Measurements from ENCODE around the gene SMARCB1. TPM values are rescaled to one million over a fixed set of nuclear protein-coding genes. Genes with fewer than 3 reads are reported as not detected.

The SMARCB1 gene
- total RNA-seq, 1 experiment from 2014 or later = 136 TPM

DNA sequence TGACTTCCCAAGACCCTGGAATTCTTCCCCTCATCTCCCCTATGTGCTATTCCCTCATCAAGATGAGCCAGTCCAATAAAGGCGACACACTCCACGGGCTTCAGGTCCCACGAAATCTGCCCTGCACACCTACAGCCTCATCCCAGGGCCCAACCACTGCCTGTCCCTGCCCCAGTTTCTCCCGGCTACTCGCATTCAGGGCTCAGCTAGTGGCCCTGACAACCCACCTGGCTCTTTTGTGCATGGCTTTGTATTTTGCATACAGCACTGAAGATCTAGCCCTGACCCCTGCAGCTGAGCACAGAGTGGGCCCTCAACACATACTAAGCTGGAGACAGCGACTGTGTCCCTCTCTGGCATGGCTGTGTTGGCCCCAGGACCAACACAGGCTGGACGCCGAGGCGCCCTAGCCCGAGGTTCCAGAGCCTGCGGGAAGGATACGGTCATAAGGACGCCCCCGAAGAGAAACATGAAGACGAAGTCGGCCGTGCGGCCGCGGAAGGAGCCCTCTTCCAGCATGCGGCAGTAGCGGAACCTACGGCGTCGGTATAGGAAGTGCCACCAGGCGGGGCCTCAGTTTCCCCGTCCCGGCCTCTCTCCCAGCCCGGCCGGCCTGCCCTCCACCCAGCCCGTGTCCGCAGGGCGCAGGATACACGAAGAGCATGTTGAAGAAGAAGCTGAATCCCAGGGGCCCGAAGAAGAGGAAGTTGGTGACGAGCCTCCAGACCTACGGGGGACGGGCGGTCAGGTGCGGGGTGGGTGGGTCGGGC, 51.3 kb downstream of the SMARCB1 start:
- Histone ChIP-seq H3K9ac (ENCODE audit: extremely low read depth, insufficient read length, low read length) (no peak overlapping the region), H2BK5ac (ENCODE audit: insufficient read length, low read length) (no peak overlapping the region), H4K91ac (ENCODE audit: insufficient read length, low read depth, low read length) (no peak overlapping the region), H3K23ac (ENCODE audit: insufficient read length, low read depth, low read length) (no peak overlapping the region), H4K20me1 (ENCODE audit: control insufficient read depth, insufficient read depth, insufficient read length) (no peaks in the 10 kb centered on the region), H3K23me2 (ENCODE audit: insufficient read length, low read depth, low read length, poor library complexity, severe bottlenecking) (peaks cover 6% of the 10 kb centered on the region), H3K56ac (ENCODE audit: insufficient read length, low read depth, low read length) (no peak overlapping the region), H3K27ac (ENCODE audit: insufficient read length, low read depth, low read length) (no peak overlapping the region), H3K79me2 (ENCODE audit: insufficient read depth, low read length) (no peaks in the 10 kb centered on the region), H2AK5ac (ENCODE audit: insufficient read length, low read length) (no peak overlapping the region), H3K18ac (ENCODE audit: insufficient read length, low read depth, low read length) (no peak overlapping the region), H2BK15ac (ENCODE audit: low read depth, low read length) (no peak overlapping the region), H3K27me3 (ENCODE audit: insufficient read depth, low read length) (no peaks in the 10 kb centered on the region; the same call in 1 of the 2 replicates), H3K79me1 (ENCODE audit: insufficient read depth, low read depth, low read length, poor library complexity, severe bottlenecking) (no peaks in the 10 kb centered on the region), H2BK120ac (ENCODE audit: low read depth, low read length, poor library complexity, severe bottlenecking) (no peak overlapping the region), H4K5ac (ENCODE audit: insufficient read length, low read depth, low read length) (no peak overlapping the region), H2BK20ac (ENCODE audit: low read depth, low read length, poor library complexity, severe bottlenecking) (no peak overlapping the region), H3K14ac (ENCODE audit: insufficient read depth, low read length) (no peak overlapping the region), H3K4me2 (ENCODE audit: insufficient read depth, insufficient read length, low read length) (peak overlapping the region; percentile 35), H4K8ac (replicated peaks; ENCODE audit: insufficient read length, low read depth, low read length) (no peak overlapping the region), H2AFZ (ENCODE audit: low read length) (no peak overlapping the region), H3K4ac (ENCODE audit: low read depth, low read length) (no peak overlapping the region), H3K9me3 (ENCODE audit: control insufficient read depth, low read depth, low read length) (no peaks in the 10 kb centered on the region), H3T11ph (ENCODE audit: low read length) (no peak overlapping the region), H2BK12ac (ENCODE audit: insufficient read length, low read depth, low read length) (no peak overlapping the region), H3K4me1 (ENCODE audit: insufficient read depth, low read length) (no peaks in the 10 kb centered on the region; the same call in 1 of the 2 replicates)
- no CpG with 5 or more reads among the region's 41 CpGs for WGBS (ENCODE audit: extremely low coverage, insufficient read length, low lambda C conversion rate)
- peaks cover 30% of the 10 kb centered on the region for H3K27me3 Mint-ChIP-seq (ENCODE audit: low read depth)
- H3K4me1 Mint-ChIP-seq = peaks cover 24 to 33% of the 10 kb centered on the region in 2 experiments
- TF ChIP-seq, protein P1, sequence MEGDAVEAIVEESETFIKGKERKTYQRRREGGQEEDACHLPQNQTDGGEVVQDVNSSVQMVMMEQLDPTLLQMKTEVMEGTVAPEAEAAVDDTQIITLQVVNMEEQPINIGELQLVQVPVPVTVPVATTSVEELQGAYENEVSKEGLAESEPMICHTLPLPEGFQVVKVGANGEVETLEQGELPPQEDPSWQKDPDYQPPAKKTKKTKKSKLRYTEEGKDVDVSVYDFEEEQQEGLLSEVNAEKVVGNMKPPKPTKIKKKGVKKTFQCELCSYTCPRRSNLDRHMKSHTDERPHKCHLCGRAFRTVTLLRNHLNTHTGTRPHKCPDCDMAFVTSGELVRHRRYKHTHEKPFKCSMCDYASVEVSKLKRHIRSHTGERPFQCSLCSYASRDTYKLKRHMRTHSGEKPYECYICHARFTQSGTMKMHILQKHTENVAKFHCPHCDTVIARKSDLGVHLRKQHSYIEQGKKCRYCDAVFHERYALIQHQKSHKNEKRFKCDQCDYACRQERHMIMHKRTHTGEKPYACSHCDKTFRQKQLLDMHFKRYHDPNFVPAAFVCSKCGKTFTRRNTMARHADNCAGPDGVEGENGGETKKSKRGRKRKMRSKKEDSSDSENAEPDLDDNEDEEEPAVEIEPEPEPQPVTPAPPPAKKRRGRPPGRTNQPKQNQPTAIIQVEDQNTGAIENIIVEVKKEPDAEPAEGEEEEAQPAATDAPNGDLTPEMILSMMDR (conservative IDR thresholded peaks at IDR 0.05) = no peak
- H3K9me3 Mint-ChIP-seq = peaks cover 0 to 3% of the 10 kb centered on the region in 2 experiments; a peak in 1 of 5 replicates
- peak; percentile 48 for DNase-seq
- peak overlapping the region; percentile 82 to 94 for H3K4me3 Mint-ChIP-seq
- H3K27ac Mint-ChIP-seq = peak overlapping the region; percentile 87 to 94 (median 90); a peak in 5 of 7 replicates
- peaks cover 6 to 12% (median 11%) of the 10 kb centered on the region in 3 experiments; a peak in 6 of 7 replicates for H3K36me3 Mint-ChIP-seq (ENCODE audit: insufficient read depth in 1 of 3, low read depth in 3 of 3)
